ENCODE measurements around the gene CARMIL1.

Gene CARMIL1

GRCh38 chr6:25309886-25310285 lies 30.7 kb downstream of the CARMIL1 start:
- DNase-seq (ENCODE audit: low read depth, low spot score), result no peak

DNA sequence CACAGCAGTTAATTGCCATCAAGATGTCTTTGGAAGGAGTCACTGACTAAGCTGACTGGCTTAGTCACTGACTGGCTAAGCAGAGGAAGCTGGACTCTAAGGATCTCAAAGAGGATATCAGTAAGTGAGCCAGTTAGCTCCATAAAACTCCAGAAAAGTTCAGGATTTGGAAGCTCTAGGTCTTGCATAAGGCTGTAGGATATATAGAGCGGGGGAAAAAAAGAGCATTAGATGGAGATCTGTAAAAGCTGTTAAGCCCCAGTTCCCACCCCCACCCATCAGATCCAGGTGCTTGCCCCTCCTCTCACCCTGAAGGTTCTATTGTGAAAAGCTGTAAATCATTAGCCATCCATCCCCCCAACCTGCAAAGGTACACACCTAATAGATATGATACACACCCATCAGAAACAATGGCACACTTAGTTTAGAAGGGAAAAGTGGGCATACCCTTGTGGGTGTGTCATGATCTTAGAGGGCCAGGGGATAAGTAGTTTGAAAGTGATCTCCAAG lies 32.2 kb downstream of the CARMIL1 start:
- DNase-seq (ENCODE audit: low read depth, low spot score), result peak; percentile 16

GRCh38 chr6:25312034-25312620 lies 33.0 kb downstream of the CARMIL1 start:
- no peak for DNase-seq (ENCODE audit: low read depth, low spot score)

DNA sequence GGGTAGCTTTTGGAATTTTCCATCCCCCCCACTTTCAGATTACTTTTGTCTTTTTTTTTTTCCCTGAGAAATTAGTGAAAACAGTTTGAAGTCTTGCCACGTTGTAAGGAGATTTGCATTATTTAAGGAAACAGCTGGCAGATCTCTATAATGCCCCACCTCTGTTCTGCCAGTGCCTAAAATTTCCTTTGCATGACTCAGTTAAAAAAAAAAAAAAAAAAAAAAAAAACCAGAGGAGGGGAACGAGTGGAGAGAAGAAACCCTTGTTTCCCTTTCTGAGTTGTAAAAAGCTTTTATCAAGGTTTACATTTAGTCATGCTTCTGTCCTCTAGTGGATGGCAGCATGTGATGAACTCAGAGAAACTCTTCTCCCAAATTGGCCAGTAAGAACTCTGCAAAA lies 33.5 kb downstream of the CARMIL1 start:
- peak; percentile 16 for DNase-seq (ENCODE audit: low read depth, low spot score)

DNA sequence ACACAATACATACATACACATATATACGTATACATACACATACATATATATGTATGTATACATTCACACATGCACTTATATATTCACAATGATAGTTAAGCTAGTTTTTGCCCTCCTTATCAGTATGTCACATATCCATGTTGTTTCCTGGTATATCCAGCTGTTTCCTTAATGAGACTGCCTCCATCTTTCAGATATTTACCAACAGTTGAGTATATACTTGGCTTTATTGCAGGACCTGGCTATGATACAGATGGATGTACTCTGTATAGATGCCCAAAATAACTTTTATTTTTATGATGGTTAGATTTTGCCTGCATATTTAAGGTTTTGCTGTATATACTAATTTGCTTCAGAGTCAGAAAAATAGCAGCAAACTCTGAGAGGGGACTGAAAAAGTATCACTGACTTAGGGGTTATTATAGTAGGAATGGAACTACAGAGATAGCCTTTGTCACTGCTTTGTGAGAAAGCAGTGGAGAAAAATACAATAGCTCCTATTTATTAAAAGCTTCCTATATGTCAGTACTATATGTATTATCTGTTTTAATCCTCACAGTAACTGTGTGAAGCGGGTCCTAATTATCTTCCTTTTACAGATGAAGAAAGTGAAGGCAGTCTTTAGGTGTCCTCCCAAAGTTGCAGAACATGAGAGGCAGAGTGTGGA lies 35.5 kb downstream of the CARMIL1 start:
- no peak for DNase-seq (ENCODE audit: low read depth, low spot score)

- peak; percentile 39 for DNase-seq (ENCODE audit: low read depth, low spot score)
Observed at GRCh38 chr6:25315194-25316177, 36.3 kb downstream of the CARMIL1 start.

DNA sequence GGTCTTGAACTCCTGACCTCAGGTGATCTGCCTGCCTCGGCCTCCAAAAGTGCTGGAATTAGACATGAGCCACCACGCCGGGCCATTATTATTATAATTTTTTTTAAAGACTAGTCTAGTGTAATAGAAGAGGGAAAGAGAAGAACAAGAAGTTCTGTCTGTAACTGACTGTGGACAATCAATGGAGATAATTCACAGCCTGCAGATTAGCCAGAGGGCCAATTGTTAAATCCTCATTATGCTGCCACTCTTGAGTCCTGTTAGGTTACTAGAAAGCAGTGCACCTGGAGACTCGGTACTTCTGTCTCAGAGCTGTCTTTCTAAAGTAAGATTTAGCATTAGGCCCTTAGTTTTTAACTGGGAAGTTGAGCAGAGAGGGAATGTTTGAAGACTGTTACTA lies 37.5 kb downstream of the CARMIL1 start:
- DNase-seq (ENCODE audit: low read depth, low spot score), result peak; percentile 15

DNA sequence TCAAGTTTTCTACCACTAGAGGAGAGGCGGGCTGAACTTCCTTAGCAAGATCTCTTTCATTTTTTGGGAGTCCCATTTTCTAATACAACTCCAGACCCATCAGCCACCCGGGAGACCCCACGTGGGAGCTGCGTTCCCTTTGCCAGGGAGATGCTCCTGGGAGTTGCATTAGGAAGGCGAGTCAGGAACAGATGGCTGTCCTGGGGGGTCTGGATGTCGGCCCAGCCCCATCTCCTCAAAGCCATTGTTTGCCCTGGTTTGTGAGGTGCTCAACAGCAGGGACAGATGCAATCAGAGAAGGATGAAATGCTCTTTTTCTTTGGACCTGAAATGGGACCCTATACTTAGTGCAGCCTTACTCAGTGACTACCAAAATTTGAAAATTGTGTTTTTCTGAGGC lies 39.4 kb downstream of the CARMIL1 start:
- DNase-seq (ENCODE audit: low read depth, low spot score), result no peak

GRCh38 chr6:25320459-25320858 lies 41.3 kb downstream of the CARMIL1 start:
- peak; percentile 43 for DNase-seq (ENCODE audit: low read depth, low spot score)

DNA sequence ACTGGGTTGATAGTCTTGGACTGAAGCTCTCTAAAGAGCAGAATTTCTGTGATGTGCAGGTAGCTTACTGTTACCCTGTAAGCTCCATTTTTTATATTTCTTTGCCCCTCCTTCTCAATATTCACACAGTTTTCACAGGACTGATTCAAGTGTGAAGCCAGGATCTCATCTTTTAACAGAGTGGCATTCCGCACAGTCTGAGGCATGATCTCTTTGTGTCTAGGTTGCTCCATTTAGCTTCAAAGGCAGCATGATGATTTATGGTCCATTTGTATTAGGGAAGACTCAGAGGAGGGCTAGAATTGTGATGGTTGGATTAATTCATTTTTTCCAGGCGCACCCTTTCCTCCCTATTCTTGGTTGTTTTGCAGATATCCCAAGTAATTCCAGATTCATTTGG lies 43.5 kb downstream of the CARMIL1 start:
- no peak for DNase-seq (ENCODE audit: low read depth, low spot score)

DNA sequence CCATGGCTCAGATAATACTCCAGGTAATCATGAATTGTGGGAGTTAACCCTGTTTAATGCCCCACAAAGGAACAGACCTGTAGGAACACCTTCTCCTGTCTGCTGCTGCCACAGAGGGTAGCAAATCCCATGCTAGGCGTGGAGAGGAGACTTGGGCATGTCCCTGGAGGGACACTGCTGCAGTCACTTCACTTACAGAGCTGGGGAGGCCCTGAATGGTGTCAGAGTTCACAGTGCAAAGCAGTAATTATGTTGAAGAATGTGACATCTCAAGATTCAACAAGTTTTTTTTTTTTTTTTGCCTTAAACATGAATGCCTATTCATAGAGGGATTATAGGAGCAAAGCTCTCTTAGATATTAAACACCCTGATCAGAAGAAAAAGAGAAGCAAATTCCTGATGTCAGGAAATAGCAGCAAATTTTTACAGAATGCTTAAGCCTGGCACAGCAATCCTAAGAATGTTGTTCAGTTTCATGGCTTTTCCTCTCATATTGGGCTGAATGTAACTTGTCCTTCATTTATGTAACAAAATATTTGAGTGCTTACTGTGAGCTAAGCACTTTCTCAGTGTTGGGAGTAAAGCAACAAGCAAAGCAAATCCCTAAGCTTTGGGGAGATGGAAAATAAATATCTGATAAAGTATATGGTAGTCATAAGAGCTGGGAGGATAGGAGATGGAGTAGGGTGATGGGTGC lies 45.0 kb downstream of the CARMIL1 start:
- DNase-seq (ENCODE audit: low read depth, low spot score), result no peak

DNA sequence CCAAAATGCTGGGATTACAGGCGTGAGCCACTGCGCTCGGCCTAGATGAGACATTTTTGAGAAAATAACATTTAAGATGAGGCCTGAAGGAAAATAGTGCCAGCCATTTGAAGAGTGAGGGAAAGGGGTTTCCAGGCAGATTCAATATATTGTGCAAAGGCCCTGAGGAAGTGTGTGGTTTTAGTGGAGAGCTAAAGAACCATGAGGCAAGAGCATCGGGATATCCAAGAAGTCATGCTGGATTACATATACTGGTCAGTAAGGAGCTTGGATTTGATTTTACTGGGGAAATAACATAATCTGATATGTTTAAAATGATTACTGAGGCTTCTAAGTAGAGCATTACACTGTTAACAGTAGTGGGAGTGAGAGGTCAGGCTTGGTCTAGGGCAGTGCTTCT lies 47.0 kb downstream of the CARMIL1 start:
- no peak for DNase-seq (ENCODE audit: low read depth, low spot score)

DNA sequence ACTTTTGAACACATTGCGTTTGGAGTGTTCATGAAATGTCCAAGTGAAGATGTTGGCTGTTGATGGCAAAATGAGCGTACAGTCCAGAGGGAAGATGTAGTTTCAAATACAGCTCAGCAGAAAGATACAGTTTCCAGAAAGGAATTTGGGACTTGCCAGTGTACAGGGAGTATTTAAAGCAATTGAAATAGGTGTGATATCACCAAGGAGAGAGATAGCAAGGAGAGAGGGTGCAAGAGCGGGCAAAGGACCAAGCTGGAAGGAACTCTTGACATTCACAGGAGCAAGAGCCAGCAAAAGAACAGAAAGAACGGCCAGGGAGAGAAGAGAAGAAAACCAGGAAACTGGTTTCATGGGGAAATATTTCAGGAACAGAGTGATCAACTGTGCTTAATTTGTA lies 47.8 kb downstream of the CARMIL1 start:
- DNase-seq (ENCODE audit: low read depth, low spot score), result no peak

- DNase-seq (ENCODE audit: low read depth, low spot score), result no peak
Observed at GRCh38 chr6:25327432-25327831, 48.3 kb downstream of the CARMIL1 start.

- no peak for DNase-seq (ENCODE audit: low read depth, low spot score)
Observed at GRCh38 chr6:25329161-25329817, 50.1 kb downstream of the CARMIL1 start.

GRCh38 chr6:25329982-25330381 lies 50.8 kb downstream of the CARMIL1 start:
- DNase-seq (ENCODE audit: low read depth, low spot score), result no peak

- DNase-seq (ENCODE audit: low read depth, low spot score), result no peak
Observed at GRCh38 chr6:25330796-25331685, 51.9 kb downstream of the CARMIL1 start.

- DNase-seq (ENCODE audit: low read depth, low spot score), result no peak
Observed at GRCh38 chr6:25332165-25332564, 53.0 kb downstream of the CARMIL1 start.

DNA sequence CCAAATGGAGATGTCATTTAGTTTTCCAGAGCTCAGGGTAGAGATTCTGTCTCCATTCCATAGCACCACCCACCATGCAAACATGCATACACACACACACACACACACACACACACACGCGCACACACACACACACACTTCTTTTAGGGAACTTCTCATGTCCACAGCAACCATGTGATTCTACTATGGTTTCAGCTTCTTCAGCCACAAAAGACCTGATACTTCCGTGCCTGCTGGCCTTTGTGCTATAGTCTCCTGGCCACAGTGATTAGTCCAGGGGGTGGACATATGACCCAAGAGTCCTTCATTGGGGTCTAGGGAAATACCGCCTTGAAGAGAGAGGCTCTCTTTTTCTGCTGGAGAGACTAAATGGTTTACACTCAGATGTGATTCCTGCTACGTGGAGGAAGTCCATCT lies 53.5 kb downstream of the CARMIL1 start:
- no peak for DNase-seq (ENCODE audit: low read depth, low spot score)

DNA sequence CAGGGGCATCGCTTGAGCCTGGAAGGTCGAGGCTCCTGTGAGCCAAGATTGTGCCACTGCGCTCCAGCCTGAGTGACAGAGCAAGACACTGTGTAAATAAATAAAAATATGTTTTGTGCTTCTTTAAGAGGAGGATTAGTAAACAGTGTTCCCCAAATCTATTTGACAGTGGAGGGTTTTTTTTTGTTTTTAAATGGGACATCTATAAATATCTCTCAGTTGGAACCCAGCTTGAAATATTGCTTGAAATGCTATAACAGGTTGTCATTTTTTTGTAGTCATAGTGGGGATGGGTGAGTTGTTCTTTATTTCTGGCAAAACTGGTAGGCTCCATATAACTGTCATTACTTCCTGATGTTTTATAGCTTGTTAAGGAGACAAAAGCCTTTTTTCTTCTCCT lies 54.3 kb downstream of the CARMIL1 start:
- DNase-seq (ENCODE audit: low read depth, low spot score), result no peak

All from ELF-1 (cell line).